IPS-18c (cell line): ENCODE data around the gene RNF39.
"Not testable (repeated sequence)": the region's sequence is repeated elsewhere in the genome, so short reads cannot be mapped to it uniquely, and the experiment has no call there.

Experiments used
- H3K4me3 ChIP-seq: 2 replicates; pipeline ENCODE4 v1.7.0; 2013; ENCODE audit warnings: low read depth, mild to moderate bottlenecking, low read length, moderate library complexity; ENCODE audit not compliant: insufficient read depth
- H3K9me3 ChIP-seq: one replicate; pipeline ENCODE4 v1.6.1; 2013; ENCODE audit warnings: mild to moderate bottlenecking, low read length, moderate library complexity; ENCODE audit not compliant: control insufficient read depth, insufficient read depth

Gene RNF39, protein sequence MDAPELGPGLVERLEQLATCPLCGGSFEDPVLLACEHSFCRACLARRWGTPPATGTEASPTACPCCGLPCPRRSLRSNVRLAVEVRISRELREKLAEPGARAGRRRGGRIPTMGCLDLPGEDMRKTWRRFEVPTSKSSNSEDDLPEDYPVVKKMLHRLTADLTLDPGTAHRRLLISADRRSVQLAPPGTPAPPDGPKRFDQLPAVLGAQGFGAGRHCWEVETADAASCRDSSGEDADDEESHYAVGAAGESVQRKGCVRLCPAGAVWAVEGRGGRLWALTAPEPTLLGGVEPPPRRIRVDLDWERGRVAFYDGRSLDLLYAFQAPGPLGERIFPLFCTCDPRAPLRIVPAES

DNA sequence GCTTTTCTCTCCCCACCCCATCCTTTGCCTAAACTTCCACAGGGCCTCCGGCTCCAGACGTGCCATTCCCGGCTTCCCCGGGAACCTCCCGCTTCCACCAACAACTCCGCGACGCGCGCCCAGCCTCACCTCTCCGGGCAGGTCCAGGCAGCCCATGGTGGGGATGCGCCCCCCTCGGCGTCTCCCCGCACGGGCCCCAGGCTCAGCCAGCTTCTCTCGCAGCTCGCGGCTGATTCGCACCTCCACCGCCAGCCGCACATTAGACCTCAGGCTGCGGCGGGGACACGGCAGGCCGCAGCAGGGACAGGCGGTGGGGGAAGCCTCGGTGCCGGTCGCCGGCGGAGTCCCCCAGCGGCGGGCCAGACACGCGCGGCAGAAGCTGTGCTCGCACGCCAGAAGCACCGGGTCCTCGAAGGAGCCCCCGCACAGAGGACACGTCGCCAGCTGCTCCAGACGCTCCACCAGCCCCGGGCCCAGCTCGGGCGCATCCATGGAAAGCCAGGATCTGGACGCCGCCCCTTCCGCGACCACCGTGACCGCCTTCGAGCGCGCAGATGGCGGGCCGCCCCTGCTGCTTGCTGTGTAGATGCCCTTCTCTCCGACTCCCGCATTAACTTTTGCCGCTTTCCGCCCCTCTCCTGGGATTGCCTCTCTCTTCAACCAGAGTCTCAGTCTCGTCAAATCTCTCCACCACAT lies at the start of gene RNF39:
Gene RNF39, minus strand, starts transcription at position 676 of the 696 bp plus-strand sequence. Its CDS starts 184 bp downstream, at position 492.
- H3K9me3 ChIP-seq, result no peaks in the 10 kb centered on the region
- peak within 1 kb of the TSS; percentile 75 for H3K4me3 ChIP-seq

DNA sequence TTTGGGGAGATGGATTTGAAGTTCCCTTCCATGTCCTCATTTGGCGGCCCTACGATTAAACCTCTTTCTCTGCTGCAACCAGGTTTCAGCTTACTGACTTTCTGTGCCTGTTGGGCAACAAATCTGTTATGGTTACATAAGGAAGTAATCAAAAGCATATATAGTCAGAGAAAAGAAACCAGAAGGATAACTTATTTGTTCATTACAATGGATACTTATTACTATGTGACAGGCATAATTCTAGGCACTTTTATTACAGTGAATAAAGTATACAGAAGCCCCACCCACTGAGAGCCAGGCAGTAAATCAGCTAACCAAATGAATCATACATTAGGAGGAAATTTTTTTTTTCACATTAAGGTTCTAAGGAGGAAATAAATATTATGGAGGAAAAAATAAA lies 46.9 kb upstream of the RNF39 start:
- no peaks in the 10 kb centered on the region for H3K9me3 ChIP-seq
- H3K4me3 ChIP-seq, result no peak overlapping the region

DNA sequence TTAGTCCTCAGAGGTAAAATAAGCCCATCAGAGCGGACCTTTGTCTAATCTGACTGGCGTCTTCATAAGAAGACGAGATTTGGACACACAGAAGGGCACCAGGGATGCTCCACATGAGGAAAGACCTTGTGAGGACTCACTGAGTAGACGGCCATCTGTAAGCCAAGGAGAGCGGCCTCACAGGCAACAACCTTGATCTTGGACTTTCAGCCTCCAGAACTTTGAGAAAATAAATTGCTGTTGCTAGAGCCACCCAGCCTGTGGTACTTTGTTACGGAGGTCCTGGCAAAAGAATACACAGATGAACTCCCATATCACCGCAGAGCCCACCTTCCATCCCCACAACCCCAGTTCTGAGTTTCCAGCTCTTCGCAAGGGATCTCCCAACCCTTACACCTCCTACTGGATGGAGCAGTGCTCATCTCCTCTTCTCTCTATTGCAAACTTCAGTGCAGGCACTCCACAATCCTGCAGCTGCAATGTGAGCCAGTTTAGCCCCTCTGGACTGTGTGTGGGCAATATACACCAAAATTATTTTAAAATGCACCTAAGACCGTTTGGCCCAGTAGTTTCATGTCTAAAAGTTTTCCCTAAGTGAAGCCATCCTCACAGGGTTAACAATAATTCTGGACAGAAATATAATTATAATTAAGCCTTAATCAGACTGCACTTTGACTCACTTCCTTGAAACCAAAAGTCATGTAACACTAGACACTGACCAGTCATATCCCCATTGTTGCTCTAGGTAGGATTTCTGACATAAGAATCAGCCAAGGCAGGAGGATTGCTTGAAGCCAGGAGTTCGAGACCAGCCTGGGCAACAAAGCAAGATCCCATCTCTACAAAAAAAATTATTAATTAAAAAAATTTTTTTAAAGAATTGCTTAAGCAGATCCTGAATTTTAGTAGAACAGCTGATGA lies 46.1 kb upstream of the RNF39 start:
- H3K4me3 ChIP-seq, result no peak overlapping the region
- H3K9me3 ChIP-seq, result no peaks in the 10 kb centered on the region

DNA sequence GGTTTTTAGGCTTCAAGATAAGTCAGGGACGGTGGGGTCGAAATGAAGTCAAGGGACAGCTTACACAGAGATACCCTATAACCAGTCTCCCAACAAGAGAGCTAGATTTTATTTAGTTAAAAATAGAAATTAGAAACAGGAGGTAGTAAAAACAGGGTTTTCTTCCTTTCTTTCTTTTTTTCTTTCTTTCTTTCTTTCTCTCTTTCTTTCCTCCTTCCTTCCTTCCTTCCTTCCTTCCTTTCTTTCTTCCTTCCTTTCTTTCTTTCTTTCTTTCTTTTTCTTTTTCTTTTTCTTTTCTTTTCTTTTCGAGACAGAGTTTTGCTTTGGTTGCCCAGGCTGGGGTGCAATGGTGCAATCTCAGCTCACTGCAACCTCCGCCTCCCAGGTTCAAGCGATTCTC lies 43.1 kb upstream of the RNF39 start:
- H3K4me3 ChIP-seq, H3K9me3 ChIP-seq: not testable (repeated sequence)

DNA sequence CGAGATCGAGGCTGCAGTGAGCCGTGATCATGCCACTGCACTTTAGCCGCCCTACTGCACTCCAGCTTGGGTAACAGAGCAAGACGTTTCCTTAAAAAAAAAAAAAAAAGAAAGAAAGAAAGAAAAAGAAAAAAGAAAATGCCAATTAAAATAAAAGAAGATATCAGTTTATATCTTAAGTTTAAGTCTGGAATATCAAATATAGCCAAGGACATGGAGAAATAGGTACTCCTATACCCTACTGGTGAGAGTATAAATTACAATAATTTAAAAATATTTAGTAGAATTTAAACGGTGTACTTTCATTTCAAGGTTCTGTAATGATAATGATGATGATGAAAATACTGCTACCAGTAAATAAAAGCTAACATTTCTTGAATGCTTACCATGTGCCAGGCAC lies 41.2 kb upstream of the RNF39 start:
- Histone ChIP-seq H3K4me3 (no peak overlapping the region), H3K9me3 (no peaks in the 10 kb centered on the region)

DNA sequence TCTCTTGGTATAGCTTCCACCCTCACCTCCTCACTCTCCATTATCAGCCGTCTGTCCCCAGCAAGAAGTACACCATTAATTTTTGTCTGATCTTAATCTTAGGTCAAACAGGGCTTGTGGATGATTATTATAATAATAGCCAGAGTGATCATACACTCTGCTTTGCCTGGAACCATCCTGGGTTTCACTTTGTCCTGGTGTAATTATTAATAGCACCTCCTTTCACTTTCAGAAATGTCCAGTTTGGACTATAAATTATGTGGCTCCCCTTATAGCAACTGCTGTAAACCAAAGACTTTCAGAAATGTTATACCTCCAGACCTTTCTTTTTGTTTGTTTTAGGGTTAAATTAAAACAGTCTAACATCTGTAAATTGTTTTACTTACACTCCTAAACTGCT lies 38.3 kb upstream of the RNF39 start:
- Histone ChIP-seq H3K9me3 (no peaks in the 10 kb centered on the region), H3K4me3 (no peak overlapping the region)

DNA sequence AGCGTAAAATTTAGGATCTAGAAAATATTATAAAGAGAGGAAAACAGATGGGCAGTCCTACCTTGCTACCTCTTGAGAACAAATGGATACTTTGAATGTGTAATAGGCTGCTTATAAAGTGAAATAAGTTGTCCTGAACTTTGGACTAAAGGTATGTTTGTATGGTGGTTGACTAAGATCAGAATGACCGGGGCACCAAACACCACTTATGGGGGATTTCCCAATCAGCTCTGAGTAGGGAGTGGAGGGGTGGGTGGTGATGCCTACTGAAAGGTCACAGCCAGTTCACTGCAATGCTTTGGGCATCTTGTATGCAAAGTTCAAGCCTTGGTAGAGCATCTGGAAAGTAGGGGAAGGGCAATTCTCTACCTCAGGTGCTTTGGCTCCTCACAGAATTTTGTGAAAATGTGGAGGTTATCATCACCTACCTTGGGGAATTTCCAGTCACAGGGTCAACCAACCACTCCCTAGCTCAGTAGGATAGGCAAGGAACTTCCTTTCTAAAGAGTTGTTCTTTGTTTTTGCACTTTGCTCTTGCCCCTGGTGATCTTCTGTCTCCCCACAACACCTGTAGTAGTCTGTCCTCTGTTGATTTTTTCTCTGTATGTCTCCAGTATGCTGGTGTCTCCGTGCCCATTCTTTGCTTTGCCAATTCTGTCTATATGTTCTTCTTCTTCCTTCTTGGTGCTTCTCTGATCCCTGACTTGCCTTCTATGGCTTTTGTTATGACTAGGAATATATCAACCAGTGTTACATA lies 37.6 kb upstream of the RNF39 start, which contains the start of gene TRIM31:
Gene TRIM31, minus strand, starts transcription at position 88 of the 757 bp plus-strand sequence. CDS start 285 bp downstream, outside the sequence.
- Histone ChIP-seq H3K4me3 (no peak within 1 kb of the TSS), H3K9me3 (no peaks in the 10 kb centered on the region)

DNA sequence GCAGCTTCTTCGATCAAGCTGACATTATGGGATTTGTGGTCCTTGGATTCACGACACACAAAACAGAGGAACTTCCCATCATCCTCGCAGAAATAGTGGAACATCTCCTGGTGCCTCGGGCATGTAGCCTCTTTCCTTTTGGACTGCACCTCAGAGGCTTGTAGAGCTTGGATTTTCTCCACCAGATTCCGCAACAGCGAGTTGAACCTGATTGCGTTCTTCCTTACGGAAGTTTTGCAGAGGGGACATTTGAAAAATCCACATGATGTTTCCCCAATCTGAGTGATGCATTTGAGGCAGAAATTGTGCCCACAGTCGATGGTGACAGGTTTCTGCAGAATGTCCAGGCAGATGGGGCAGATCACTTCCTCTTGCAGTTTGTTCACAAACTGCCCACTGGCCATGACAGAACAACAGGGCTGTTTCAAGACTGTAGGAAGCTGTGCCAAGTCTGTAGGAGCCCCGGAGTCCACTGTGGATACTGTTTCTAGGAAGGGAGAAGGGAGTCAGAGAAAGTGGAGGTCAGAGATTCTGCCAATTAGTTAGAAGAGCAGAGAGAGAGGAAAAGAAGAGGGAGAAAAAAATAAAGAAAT lies 36.9 kb upstream of the RNF39 start:
- H3K4me3 ChIP-seq, result no peak overlapping the region
- no peaks in the 10 kb centered on the region for H3K9me3 ChIP-seq

DNA sequence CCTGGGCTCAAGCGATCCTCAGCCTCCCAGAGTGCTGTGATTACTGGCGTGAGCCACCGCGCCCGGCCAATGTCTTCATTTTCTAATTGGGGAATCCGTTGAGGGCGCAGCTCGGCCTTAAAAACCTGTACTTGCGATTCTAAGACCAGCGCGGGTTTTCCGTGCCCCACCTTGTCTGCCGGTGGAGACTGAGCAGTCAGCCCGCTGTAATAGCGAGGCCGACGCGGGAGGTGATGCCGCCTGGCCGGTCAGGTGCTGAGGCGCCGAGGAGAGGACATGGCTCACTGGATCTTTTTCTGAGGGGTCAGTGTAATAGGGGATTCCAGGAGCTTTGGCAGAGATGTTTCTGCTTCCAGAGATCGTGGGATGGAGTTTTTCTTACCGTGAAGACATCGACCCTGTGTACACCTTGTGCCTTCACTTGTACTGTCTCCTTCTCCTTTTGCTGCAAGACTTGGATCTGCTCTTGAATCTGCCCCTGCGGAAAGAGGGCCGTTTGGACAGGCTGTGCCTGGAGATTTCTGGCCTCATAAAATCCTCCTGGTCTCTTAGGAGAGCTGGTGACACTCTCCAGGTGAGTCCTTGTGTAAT lies 35.8 kb upstream of the RNF39 start:
- Histone ChIP-seq H3K4me3 (no peak overlapping the region), H3K9me3 (no peaks in the 10 kb centered on the region)

DNA sequence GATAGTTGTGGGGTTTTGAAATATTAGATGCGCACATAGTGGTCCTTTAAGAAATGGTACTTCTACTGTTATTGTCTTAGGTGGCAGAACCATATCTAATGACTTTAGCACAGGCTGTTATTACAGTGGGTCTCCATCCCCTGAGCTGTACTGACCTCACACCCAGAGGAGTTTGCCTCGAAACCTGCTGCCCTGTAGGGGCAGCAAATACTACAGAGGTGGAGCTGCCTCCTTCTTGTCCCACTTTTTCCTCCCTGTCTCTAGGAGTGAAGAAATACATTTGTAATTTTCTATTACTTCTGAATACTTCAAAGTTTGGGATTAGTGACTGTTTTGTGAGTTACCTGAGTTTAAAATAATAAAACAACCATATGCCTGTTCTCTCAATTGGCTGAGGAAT lies 29.1 kb upstream of the RNF39 start:
- H3K9me3 ChIP-seq, result no peaks in the 10 kb centered on the region
- H3K4me3 ChIP-seq, result no peak overlapping the region

DNA sequence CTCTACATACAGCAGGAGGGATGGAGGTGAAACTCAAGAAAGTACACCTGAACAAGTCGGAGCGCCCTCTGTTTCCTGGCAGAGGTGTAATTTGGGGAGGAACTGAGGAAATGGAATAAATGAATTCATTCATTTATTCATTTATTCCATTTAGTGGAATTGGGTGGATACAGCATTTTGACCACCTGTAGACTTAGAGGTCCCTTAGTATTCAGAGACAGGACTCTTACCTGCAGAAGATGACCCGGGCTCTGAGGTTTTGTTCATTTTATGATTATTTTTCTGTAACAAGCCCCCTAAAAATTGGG lies 28.3 kb upstream of the RNF39 start:
- no peak overlapping the region; the same call in 1 of the 2 replicates for H3K4me3 ChIP-seq
- no peaks in the 10 kb centered on the region for H3K9me3 ChIP-seq

DNA sequence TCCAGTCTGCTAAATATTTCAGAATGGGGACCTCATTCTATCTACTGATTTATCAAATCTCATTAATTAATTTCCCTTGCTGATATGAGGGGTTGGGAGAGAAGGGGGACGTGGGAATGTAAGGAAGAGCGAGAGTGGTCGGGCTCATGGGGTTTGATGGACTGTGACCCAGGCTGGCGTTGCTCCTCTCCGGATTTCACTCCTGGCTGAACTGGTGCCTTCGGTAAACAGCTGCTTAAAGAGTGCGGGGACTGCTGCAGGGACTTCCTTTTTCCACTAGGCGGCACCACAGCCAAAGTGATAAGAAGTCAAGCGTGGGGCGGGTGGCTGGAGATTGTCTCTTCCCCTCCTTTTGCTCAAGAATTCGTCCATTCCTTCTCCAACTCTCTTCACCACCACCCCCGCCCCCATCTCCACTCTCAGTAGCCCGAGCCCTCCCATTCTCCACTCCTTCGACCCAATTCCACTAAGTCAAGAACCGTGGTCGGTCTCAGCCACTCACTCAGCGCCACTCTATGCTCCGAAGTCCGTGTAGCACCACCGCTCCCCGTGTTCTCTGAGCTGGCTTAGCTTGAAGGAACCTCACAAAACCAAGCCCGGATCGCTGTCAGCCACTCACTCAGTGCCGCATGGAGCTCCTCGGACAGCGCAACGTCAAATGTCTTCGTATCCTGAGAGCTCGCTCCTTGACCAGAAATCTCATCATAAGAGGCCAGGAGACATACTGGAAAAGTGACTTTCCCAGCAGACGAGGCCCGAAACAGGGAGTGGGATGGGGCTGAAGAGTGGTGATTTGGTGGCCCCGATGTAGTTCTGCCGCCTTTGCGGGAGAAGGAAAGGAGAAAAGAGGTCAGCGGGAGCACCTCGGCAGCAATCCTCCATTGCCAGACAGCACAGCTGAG lies 27.7 kb upstream of the RNF39 start:
- Histone ChIP-seq H3K9me3 (no peaks in the 10 kb centered on the region), H3K4me3 (peak overlapping the region; percentile 29; the same call in 1 of the 2 replicates)

DNA sequence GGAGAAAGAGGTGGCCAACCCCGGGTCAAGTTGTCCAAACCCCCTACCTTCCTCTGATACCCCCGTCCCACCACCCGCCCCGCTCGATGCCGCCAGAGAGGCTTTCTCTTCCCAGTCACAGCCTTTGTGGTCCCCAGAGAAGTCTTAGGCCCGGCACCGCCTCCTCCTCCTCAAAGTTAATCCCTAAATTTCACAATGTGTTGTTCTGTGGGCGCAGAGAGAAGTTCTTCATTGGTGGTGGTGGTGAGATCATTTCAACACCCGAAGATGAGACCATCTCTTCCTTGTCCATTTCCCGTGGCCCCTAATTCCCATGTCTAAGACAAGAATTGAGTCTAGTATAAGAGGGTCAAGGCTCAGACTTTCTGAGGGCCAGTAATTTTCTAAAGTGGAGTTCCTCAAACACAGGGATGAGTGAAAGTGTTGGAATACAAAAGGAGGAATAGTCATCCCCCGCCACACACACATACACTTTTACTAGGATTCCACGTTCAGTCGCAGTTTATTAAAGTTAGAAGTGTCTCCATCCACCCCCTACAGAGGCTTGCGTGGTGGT lies 26.9 kb upstream of the RNF39 start:
- Histone ChIP-seq H3K4me3 (peak overlapping the region; percentile 51; the same call in 1 of the 2 replicates), H3K9me3 (no peaks in the 10 kb centered on the region)

DNA sequence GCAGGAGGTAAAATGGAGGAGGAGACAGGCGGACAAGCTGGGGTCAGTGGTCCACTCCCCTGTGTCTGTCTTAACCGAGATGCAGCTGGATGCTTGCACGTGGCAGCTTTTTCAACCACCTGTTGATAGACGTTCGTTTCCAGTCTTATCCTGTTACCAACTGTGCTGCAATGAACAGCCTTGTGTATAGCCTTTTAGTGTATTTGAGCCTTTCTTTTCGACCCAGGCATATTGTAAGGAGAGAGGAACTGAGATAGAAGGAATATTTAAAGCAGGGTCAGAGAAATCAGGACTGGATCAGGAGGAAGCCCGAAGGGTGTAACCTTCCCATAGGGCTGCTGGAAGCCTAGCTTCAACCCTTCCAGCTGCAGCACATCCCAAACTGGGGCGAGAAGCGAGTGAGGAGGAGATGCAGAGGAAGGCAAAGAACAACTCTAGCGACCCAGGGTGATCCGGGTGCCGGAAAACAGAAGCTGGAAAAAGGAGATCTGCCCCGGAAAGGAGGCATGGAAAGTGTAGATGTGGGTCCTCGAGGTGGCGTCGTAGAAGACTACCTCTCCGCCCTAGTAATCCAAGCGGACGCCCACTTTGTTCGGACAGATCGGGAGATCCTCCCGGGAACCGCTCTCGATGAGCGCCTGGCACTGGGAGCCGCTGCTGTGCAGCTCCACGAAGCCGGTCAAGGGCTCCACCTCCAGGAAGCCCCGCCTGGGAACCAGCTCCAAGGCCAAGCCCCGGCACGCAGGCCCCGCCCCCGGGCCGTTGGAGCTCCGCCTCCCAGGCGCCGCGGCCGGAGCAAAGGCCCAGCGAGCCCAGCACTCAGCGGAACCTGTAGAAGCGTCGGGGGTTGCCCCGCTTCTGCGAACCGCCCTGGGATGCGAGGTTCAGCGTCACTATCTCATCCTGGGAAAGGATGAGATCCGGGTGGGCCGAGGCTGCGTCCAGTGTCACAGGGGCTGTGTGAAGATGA lies 26.2 kb upstream of the RNF39 start:
- Histone ChIP-seq H3K9me3 (no peaks in the 10 kb centered on the region), H3K4me3 (peak overlapping the region; percentile 51)
